Lung microvascular endothelial cell (primary cell): Measurements from ENCODE around the gene PLSCR3. TPM values are rescaled to one million over a fixed set of nuclear protein-coding genes. Genes with fewer than 3 reads are reported as not detected.

Experiments
- DNase-seq, 2 donors: peaks; one replicate each; pipeline versions ENCODE4 v3.0.0 to v3.0.0-alpha.2; 2010; ENCODE audit warnings: low read depth in 2 of 2
- total RNA-seq: library from RNA; depleted of rRNA; stranded (reverse); fragments of >200 nt; gene quantifications from 2 replicates; pipeline ENCODE4 v1.2.1, GENCODE V29; 2014

Gene PLSCR3
- 15.0 and 19.4 TPM in 2 replicates for total RNA-seq

DNA sequence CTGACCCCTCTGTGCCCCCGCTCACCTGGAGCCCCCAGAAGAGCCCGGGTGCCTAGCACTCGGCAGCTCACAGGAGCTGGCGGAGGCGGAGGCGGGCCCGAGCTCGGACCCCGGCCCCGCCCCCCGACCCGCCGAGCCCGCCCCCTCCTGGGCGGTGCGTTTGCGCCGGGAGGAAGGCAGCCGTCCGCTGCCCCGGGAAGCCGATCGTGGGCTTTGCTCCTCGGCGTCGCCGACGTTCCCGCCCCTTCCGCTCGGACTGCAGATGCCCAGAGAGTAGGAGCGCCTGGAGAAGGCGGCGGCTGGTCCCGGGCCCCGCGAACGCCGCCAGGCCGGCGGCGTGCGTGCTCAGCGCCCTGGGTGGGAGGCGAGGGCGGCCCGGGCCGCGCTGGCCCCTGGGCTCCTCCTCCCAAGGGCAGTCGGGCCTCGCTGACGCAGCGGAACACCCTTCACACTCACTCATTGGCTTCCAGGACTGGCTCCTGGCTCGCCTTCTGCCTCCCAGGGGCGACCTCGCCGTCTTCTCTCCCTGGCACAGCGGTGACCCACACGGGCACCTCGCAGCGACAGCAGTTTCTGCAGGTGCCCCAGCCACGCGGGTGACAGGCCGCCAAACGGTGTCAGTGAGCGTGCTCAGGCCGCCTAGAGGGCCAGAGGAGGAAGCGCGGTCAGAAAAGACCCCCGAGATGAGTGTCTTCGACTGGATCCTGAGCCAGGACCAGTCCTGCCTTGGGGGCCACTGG, at the start of gene PLSCR3:
TSS of gene PLSCR3 (minus strand) at position 74 of the 740 bp plus-strand sequence. CDS start 415 bp downstream, outside the sequence.
- DNase-seq: peak; percentile 78 to 87

DNA sequence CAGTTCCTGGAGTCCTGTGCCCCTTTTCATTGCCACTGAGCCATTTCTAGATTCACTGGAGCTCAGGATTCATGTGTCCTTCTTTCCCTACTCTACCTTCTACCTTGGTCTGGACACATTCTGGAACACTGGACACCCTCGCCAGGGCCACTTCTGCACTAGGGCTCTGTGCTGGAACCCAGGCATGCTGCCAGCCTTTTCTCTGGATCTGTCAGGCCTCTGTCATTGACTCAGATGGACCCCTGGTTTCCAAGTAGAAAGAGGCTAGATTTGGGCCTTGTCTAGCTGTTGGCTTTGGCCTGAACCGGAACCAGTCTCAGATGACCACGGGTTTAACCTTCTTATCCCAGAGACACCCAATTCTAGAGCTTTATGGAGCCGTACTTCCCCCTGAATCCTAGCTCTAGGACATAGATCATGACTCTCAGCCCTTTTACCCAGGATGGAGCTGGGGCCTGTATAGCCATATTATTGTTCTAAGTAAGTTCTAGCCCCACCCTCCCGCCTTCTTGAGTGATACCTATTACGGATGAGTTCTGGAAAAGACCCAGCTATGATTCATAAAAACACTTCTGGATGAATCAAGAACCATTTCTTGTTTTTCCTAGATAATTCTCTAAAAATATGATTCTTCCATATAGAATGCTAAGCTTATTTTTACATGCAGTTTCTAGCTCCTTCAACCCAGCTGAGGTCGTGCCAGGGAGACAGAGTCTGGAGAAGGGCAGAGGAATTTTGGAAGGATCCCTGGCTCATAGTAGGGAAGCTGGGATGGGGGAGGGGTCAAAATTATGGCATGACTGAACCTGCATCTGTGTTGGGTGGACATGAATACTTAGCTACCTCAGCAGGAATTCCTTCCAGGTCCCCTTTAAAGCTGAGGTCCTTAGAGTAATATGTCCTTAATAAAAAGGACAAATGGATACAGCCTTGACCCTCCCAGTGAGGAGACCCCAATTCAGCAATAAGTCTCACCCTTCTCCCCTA, 49.5 kb upstream of the PLSCR3 start:
- peak in 1 of 2 donors; percentile 58 for DNase-seq

DNA sequence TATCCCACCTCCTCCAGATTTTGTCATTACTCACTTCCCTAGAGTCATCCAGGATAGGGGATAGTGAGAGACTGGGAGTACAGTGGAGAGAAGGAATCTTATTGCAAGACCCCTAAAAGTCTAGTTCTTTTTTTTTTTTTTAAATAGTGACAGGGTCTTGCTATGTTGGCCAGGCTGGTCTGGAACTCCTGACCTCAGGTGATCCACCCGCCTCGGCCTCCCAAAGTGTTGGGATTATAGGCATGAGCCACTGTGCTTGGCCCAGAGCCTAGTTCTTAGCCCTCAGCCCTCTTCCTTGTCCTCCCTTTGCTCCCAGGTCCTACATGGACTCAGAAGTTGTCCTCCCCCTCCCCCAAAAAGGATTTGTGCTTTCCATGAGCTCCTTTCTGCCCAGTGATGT, 47.8 kb upstream of the PLSCR3 start:
- DNase-seq: no peak

DNA sequence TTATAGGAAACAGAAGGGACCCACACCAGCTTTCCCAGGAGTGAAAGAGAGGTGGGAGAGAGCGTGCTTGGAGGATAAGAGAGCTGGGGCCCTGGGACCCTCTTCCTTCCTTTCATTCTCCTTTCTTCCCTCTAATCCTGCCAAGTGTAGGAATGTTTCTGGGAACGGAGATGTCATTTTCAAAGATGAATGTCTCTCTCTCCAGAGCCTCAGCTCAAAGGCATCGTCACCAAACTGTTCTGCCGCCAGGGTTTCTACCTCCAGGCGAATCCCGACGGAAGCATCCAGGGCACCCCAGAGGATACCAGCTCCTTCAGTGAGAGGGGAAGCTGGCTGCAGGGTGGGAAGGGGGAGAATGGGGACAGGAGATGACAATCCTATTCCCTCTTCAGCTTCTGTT, 46.9 kb upstream of the PLSCR3 start:
- DNase-seq: no peak

DNA sequence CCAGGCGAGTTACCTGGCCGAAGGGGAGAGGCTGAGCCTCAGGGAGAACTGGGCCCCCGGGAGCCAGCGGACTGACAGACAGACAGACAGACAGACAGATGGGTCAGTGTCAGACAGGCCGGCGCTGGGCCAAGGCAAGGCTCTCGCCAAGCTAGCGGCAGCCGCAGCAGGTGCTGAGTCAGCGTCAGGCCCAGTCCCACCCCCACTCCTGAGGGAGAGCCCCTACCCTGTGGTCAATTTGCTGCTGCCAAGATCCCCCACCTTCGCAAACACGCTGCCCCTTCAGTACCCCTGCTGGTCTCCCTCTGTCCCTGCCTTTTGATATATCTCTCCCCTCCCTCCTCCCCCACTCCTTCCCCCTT, 46.5 kb upstream of the PLSCR3 start:
- peak in 1 of 2 donors; percentile 34 for DNase-seq

DNA sequence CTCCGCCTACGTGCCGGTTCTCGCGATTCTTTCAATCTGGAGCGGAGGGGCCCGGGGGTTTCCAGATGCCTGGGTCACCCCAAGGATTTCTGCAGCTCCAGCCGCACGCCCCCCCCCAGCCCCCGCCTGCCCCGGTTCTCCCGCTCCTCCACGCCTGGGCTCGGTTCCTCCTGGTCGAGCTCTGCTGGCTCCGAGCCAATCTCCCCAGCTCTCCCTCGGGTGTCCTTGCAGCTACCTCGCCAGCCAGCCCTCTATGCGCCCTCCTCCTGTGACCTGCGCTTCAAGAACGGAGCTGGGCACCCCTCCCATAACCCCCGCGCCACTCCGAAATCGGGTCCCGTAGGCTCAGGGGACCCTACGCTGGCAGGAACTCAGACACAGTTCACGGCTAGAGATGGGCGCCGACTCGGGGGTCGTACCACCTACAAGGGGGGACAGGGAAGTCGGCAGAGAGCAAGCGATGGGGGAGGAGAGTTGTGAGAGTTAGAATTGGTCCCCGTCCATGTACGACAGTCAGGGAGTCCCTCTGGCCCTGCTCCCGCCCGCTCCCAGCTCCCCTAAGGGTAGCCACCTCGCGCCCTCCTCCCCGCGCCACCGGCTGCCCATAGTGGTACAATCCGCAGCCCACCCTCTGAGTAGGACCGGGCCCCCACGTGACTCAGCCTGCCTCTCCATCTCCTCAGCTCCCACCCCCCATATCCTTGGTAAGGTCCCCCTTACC, 45.9 kb upstream of the PLSCR3 start:
- DNase-seq: peak in 1 of 2 donors; percentile 19

DNA sequence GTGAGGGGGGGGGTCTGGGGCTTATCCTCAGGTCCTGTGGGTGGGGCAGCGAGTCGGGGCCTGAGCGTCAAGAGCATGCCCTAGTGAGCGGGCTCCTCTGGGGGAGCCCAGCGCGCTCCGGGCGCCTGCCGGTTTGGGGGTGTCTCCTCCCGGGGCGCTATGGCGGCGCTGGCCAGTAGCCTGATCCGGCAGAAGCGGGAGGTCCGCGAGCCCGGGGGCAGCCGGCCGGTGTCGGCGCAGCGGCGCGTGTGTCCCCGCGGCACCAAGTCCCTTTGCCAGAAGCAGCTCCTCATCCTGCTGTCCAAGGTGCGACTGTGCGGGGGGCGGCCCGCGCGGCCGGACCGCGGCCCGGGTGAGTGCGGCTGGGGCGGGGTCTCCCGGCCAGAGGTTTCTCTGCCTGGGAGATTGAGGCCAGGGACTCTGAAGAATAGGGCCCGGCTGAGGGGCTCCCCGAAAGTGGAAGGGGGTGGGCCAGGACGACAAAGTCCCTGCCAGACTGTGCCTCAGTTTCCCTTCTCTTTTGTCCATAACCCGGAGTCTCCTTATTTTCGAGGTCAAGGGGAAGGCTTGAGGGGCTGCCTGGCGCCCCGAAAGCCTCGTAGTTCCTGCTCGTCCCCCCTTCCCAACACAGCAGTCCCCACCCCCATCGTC, 45.3 kb upstream of the PLSCR3 start, which contains the start of gene FGF11:
TSS of gene FGF11 (plus strand) at position 51 of the 651 bp plus-strand sequence. CDS start at position 160, 109 bp downstream.
- DNase-seq: no peak

DNA sequence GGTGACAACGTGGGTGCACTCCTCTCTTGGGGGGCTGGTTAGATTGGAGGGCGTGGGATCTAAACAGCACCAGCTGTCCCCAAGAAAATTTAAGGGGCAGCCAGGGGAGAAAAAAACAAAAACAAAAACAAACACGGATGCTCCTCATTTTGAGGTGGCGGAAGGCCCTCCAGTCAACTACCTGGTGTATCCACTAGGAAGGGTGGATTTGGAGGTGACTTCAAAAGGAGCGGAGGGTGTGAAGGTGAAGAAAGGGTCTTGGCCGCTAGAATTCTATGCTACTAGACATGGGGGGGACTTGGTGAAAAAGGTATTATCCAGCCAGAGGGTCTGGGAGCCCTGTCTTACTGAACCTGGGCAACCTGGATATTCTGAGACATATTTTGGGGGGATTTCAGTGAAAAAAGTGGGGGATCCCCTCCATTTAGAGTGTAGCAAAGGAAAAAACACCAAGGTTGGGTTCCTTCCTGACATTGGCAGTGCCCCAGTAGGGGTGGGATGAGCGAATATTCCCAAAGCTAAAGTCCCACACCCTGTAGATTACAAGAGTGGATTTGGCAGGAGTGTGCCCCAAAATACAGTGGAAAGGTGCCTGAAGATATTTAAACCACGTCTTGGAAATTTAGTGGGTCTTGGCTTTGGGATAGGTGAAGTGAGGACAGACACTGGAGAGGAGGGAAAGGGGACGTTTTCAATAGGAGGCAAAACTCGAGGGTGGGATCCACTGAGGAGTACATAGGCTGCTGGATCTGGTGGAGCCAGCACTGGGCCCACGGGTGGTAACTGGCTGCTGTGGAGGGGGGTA, 44.5 kb upstream of the PLSCR3 start:
- no peak for DNase-seq

DNA sequence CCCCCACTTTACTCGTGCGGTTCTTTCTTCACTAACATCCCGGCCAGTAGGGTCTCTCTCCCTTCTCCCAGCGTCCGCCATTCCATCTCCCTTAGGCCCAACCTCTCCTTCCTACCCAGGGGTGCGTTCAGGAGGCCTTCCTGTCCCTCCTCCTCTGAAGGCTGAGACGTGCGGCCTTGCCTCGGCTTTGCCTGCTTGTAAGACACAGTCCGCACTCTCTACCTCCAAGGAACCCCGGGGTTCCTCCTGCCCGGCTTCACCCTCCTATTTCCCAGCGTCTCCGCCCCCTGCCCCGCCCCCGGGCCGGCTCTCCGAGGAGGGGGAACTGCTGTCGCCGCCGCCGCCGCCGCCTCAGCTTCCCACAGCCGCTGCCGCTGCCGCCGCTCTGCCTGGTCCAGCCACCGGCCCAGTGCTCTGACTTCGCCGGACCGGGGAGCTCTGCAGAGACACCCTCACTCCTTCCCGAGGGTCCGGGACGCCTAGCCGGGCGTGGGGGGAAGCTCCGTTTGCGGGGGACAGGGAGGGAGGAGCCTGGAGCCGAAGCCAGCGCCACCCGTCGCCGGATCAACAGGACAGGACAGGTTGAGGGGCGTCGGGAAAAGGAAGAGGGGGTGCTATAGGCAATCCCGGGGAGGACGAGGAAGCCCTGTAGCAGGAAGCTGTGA, 43.8 kb upstream of the PLSCR3 start:
- DNase-seq: no peak

DNA sequence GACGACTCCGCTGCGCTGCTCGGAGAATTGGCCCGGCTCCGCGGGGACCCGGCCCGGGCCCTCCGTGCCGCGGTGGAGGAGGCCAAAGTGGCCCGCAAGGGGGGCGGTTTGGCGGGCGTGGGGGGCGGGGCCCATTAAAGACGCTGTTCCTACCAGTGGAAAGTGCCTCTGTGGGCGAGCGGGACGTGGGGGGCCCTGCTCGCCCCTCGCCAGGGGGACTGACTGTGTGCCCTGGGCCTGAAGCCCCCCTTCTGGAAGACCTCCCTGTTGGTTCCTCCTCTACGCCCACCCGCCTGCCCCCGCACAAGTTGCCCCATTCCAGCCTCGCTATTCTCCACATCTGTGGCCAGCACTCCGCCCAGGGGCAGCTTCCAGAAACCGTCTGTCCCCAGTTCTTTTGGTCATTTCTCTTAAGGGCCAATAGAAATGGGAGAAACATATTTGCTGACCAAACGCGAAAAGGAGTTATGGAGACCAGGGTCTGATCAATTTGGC, 43.1 kb upstream of the PLSCR3 start:
- DNase-seq: no peak

DNA sequence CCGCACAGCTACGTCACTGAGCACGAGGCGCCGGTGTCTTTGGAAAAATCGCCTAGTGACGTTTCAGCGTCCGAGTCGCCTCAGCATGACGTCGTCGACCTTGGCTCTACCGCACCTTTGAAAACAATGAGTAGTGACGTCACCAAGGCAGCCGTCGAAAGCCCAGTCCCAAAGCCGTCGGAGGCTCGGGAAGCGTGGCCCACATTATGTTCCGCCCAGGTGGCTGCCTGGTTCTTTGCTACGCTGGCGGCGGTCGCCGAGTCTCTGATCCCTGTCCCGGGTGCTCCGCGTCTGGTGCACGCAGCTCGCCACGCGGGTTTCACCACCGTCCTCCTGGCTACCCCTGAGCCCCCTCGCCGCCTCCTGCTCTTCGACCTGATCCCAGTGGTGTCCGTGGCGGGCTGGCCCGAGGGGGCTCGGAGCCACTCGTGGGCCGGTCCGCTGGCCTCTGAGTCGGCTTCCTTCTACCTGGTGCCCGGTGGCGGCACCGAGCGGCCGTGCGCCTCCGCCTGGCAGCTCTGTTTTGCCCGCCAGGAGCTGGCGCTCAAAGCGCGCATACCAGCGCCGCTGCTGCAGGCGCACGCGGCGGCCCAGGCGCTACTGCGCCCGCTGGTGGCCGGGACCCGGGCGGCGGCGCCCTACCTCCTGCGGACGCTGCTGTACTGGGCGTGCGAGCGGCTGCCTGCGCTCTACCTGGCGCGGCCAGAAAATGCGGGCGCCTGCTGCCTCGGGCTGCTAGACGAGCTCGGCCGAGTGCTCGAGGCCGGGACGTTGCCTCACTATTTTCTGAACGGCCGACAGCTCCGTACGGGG, 42.4 kb upstream of the PLSCR3 start:
- peak; percentile 86 to 93 for DNase-seq

DNA sequence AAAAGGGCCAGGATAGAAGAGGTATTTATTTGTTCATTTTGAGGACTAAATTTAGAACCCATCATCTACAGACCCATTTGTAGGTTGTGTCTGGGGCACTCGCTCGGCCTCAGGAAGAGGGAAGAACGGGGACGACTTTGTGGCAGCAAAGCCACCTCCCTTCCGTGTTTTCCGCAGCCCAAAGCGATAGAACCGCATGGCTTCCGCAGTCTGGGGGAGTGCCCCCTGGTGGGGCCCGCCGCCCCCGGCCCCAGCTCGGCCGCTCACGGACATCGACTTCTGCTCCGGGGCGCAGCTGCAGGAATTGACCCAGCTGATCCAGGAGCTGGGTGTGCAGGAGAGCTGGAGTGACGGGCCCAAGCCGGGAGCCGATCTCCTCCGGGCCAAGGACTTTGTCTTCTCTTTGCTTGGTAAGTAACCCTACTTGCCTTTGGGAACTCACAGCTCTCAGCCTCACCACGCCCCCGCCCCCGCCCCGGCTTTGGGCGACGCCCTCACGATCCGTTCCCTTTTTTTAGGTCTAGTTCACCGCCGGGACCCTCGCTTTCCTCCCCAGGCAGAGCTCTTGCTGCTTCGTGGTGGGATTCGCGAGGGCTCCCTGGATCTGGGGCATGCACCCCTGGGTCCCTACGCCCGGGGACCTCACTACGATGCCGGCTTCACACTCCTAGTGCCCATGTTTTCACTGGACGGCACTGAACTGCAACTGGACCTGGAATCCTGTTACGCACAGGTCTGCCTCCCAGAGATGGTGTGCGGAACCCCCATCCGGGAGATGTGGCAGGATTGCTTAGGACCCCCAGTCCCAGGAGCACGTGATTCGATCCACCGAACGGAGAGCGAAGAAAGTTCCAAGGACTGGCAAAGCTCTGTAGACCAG, 41.6 kb upstream of the PLSCR3 start:
- peak; percentile 29 to 53 for DNase-seq

DNA sequence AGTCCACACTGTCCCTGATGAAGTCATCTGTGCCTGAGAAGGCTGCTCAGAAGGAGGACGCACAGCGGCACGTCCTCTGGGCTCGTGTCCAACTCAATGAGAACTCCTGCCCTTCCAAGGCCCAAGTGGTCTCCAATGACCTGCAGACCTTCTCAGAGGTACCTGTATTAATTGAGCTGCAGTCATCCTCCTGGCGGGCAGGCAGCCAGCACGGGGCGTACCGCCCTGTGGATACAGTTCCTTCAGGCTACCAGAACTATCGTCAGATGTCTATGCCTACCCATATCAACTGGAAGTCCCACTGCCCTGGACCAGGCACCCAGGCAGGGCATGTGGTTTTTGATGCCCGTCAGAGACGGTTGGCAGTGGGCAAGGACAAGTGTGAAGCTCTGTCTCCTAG, 38.0 kb upstream of the PLSCR3 start:
- DNase-seq: no peak

DNA sequence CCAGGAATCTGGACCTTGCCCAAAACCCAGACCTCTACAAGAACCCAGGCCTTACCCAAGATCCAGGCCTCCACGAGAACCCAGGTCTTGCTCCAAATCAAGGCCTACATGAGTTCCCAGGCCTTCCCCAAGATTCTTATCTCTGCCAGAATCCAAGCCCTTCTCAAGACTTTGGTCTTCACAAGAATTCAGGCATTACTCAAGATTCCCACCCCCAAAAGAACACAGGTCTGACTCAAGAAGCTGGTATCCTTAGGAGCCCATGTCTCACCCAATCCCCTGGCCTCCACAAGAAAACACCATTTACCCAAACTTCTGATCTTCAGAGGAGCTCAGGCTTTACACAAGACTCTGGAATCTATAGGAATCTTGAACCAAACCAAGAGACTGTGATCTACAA, 36.9 kb upstream of the PLSCR3 start:
- no peak for DNase-seq

DNA sequence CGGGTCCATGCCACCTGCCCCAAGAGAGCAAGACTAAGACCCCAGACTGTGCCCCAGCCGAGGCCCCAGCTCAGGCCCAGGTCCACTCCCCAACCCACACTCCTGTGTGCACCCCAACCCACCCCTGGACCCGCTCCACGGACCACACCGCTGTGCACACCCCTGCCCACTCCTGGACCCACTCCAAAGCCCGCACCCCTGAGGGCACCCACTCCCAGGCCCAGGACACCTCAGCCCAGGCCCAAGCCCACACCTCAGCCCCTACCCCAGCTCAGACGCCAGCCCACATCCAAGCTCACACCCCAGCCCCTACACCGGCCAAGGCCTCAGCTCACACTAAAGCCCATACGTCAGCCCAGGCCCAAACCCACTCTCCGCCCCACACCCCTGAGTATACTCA, 35.4 kb upstream of the PLSCR3 start:
- no peak for DNase-seq

DNA sequence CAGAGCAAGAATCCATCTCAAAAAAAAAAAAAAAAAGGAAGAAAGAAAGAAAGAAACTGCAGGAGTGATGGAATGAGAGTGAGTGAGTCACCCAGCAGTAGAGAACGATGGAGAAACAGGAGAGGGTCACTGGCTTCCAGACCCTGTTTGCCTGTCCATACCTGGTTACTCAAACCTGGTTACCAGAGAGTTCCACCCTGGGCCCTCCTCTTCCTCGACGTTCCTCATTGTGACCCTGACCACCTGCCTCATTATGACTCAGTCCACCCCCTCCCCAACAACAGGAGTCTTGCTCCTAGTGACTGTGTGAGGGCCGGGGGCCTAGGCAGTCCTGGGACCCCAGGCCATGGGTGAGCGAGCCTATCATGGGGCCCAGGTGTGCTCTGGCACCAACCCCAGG, 34.2 kb upstream of the PLSCR3 start, which contains the start of gene SPEM3:
TSS of gene SPEM3 (plus strand) at position 301 of the 400 bp plus-strand sequence. CDS start at position 347, 46 bp downstream.
- DNase-seq: no peak

DNA sequence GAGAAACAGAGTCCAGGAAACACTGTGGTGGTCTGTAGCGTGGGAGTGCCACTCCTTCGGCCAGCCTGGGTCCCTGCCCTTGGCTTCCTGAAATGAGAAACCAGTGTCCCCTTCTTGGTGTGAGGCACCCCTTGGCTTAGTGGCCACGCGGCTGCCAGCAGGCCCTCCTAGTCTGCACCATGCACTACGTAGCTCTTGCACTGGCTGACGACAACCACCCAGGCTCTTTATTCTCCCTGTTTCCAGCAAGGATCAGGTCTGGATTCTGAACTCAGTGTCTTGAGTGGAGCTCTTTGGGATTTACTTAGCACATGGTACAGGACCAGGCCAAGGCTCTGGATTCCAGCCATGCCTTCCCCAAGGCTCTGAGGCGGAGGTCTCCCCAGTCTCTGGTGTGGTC, 33.2 kb upstream of the PLSCR3 start:
- no peak for DNase-seq
